ENCODE data around the gene ALG5. TPM values are rescaled to one million over a fixed set of nuclear protein-coding genes. Genes with fewer than 3 reads are reported as not detected.

Gene ALG5
- total and polyA plus RNA-seq, 2 experiments from 2014 or later = 66.2 to 99.4 TPM

GRCh38 chr13:37014609-37015008 lies 15.5 kb upstream of the ALG5 start:
- H3K4me2 ChIP-seq = no peak overlapping the region
- DNase-seq (ENCODE audit: low spot score) = no peak
- H3K9me2 ChIP-seq (replicated peaks; ENCODE audit: insufficient read depth) = no peaks in the 10 kb centered on the region
- no peaks in the 10 kb centered on the region for H3K79me2 ChIP-seq
- H3K9me3 ChIP-seq (ENCODE audit: low read depth) = no peaks in the 10 kb centered on the region
- no peaks in the 10 kb centered on the region for H3K27me3 ChIP-seq
- H3K4me1 ChIP-seq (ENCODE audit: insufficient read depth) = no peaks in the 10 kb centered on the region
- no peak overlapping the region for H3K27ac ChIP-seq
- no peaks in the 10 kb centered on the region for H4K20me1 ChIP-seq (ENCODE audit: insufficient read depth, poor library complexity, severe bottlenecking)
- H2AFZ ChIP-seq = no peak overlapping the region
- TF ChIP-seq EZH2 (IDR thresholded peaks at IDR 0.05; ENCODE audit: borderline replicate concordance) = no peak
- no peak for TF ChIP-seq EZH2phosphoT487 (IDR thresholded peaks at IDR 0.05; ENCODE audit: low read depth, severe bottlenecking, unreplicated experiment)
- no peak for TF ChIP-seq CTCF (IDR thresholded peaks at IDR 0.05; ENCODE audit: poor library complexity)
- no peak overlapping the region for H3K4me3 ChIP-seq
- WGBS (ENCODE audit: low lambda C conversion rate, missing lambda C conversion rate) = 65% methylated on average over 1 of the region's 1 CpG
- peaks cover 4% of the 10 kb centered on the region for H3K36me3 ChIP-seq (replicated peaks; ENCODE audit: insufficient read depth, low read depth)

DNA sequence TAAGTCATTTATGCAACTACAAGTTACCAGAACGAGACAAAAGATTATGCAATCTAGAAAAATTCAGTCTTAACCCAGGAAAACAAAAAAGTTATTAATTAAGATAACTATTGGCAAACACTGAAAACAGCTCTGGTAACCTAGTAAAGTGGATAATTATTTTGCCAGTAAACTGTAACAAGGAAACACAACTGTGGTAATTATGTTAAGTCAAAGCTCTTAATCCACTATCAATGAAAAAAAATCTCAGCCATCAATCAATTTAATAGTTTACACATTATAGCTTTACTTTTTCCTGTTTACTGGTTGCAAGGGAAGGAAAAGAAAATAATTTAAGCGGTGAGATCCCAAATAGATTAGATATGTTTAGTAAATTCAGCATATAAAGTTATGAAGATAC lies 12.6 kb upstream of the ALG5 start:
- Histone ChIP-seq H3K36me3 (replicated peaks; ENCODE audit: insufficient read depth, low read depth) (peaks cover 4% of the 10 kb centered on the region), H4K20me1 (ENCODE audit: insufficient read depth, poor library complexity, severe bottlenecking) (no peaks in the 10 kb centered on the region), H3K27ac (no peak overlapping the region), H3K9me3 (ENCODE audit: low read depth) (no peaks in the 10 kb centered on the region), H3K4me1 (ENCODE audit: insufficient read depth) (no peaks in the 10 kb centered on the region), H3K9me2 (replicated peaks; ENCODE audit: insufficient read depth) (no peaks in the 10 kb centered on the region), H3K79me2 (no peaks in the 10 kb centered on the region), H2AFZ (no peak overlapping the region), H3K4me2 (no peak overlapping the region), H3K27me3 (no peaks in the 10 kb centered on the region), H3K4me3 (no peak overlapping the region)
- DNase-seq (ENCODE audit: low spot score) = no peak
- 92% methylated on average over 2 of the region's 2 CpGs for WGBS (ENCODE audit: low lambda C conversion rate, missing lambda C conversion rate)
- TF ChIP-seq CTCF (IDR thresholded peaks at IDR 0.05; ENCODE audit: poor library complexity) (no peak), EZH2 (IDR thresholded peaks at IDR 0.05; ENCODE audit: borderline replicate concordance) (no peak), EZH2phosphoT487 (IDR thresholded peaks at IDR 0.05; ENCODE audit: low read depth, severe bottlenecking, unreplicated experiment) (no peak)

DNA sequence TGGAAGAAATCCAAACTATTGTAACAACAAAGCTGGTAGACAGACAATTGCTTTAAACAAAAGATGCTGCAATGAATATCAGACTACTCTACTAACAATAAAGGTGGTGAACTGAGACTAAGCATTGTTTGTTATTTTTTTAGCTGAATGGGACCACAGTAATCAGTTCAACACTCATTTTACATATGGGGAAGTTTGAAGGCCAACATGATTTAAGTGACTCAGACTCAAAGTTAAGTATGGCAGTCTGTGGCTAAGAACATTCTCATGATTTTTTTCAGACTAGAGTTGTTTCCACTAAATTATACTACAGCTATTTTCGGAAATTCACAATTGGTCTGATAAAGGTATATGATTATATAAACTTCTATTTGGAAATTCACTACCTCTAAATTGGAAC lies 11.9 kb upstream of the ALG5 start:
- no peak overlapping the region for H2AFZ ChIP-seq
- no peak overlapping the region for H3K4me2 ChIP-seq
- H3K4me3 ChIP-seq = no peak overlapping the region
- no peaks in the 10 kb centered on the region for H4K20me1 ChIP-seq (ENCODE audit: insufficient read depth, poor library complexity, severe bottlenecking)
- no peaks in the 10 kb centered on the region for H3K9me2 ChIP-seq (replicated peaks; ENCODE audit: insufficient read depth)
- no peak for DNase-seq (ENCODE audit: low spot score)
- no peaks in the 10 kb centered on the region for H3K9me3 ChIP-seq (ENCODE audit: low read depth)
- WGBS (ENCODE audit: low lambda C conversion rate, missing lambda C conversion rate) = 92% methylated on average over 1 of the region's 1 CpG
- no peak for TF ChIP-seq EZH2 (IDR thresholded peaks at IDR 0.05; ENCODE audit: borderline replicate concordance)
- no peak for TF ChIP-seq EZH2phosphoT487 (IDR thresholded peaks at IDR 0.05; ENCODE audit: low read depth, severe bottlenecking, unreplicated experiment)
- no peak for TF ChIP-seq CTCF (IDR thresholded peaks at IDR 0.05; ENCODE audit: poor library complexity)
- H3K27ac ChIP-seq = no peak overlapping the region
- H3K27me3 ChIP-seq = no peaks in the 10 kb centered on the region
- peaks cover 4% of the 10 kb centered on the region for H3K79me2 ChIP-seq
- no peaks in the 10 kb centered on the region for H3K36me3 ChIP-seq (replicated peaks; ENCODE audit: insufficient read depth, low read depth)
- no peaks in the 10 kb centered on the region for H3K4me1 ChIP-seq (ENCODE audit: insufficient read depth)

DNA sequence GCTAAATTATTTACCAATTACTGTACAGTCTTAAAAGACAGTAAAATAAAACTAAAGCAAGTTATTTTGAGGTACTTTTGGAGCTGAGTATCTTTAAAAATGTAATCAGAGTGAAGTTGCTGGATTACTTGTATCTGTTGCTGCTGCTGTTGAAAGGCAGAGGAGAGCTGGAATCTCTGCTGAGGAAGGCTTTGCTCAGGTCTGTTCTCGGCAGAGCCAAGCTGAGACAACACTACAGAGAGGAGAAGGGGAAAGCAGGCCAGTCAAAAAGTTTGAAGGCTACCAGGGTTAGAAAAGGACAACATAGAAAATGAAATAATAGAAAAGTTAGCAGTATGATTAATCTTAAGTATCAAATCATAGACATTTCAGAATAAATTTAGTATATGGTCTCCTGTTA lies 11.3 kb upstream of the ALG5 start:
- 84% methylated on average over 1 of the region's 1 CpG for WGBS (ENCODE audit: low lambda C conversion rate, missing lambda C conversion rate)
- Histone ChIP-seq H3K79me2 (peaks cover 4% of the 10 kb centered on the region), H3K4me2 (no peak overlapping the region), H3K9me3 (ENCODE audit: low read depth) (no peaks in the 10 kb centered on the region), H3K9me2 (replicated peaks; ENCODE audit: insufficient read depth) (no peaks in the 10 kb centered on the region), H3K4me1 (ENCODE audit: insufficient read depth) (no peaks in the 10 kb centered on the region), H4K20me1 (ENCODE audit: insufficient read depth, poor library complexity, severe bottlenecking) (no peaks in the 10 kb centered on the region), H3K27me3 (no peaks in the 10 kb centered on the region), H3K36me3 (replicated peaks; ENCODE audit: insufficient read depth, low read depth) (no peaks in the 10 kb centered on the region), H3K27ac (no peak overlapping the region), H3K4me3 (no peak overlapping the region), H2AFZ (no peak overlapping the region)
- no peak for TF ChIP-seq EZH2 (IDR thresholded peaks at IDR 0.05; ENCODE audit: borderline replicate concordance)
- TF ChIP-seq EZH2phosphoT487 (IDR thresholded peaks at IDR 0.05; ENCODE audit: low read depth, severe bottlenecking, unreplicated experiment) = no peak
- no peak for DNase-seq (ENCODE audit: low spot score)
